HepG2 (cell line): ENCODE data around the gene HNRNPC. TPM values are rescaled to one million over a fixed set of nuclear protein-coding genes. Genes with fewer than 3 reads are reported as not detected.

ENCODE experiments used
- ATAC-seq: fragments of 200-7000 bp; cut with Tn5 transposase; 3 replicates; pipeline ENCODE4 v1.9.1; 2020; ENCODE audit warnings: mild to moderate bottlenecking, moderate library complexity
- BruUV-seq: library from RNA; stranded (reverse); fragments of 400-500 nt; replicated peaks from 2 replicates; lab custom pipeline; 2021; lab: Mats Ljungman, UMichigan
- CTCF ChIA-PET: fragments of 300-600 bp; formaldehyde crosslinking; extraction: SDS; loops from one replicate; lab custom pipeline; 2021; ENCODE audit warnings: low total read pairs, inconsistent platforms, low intra/inter-chr PET ratio; lab: Yijun Ruan, JAX
- POLR2A ChIA-PET: fragments of 350-600 bp; sonication (Branson Sonifier 250); formaldehyde crosslinking; loops from one replicate; lab custom pipeline; 2020; ENCODE audit warnings: antibody characterized with exemption, inconsistent platforms; lab: Yijun Ruan, JAX
- DNase-seq: peaks from one replicate; pipeline ENCODE4 v3.0.0-alpha.2; 2015; ENCODE audit warnings: low spot score
- FAIRE-seq: peaks from 3 replicates; lab custom pipeline; 2011; peaks lifted over from hg19 to GRCh38; lab: Jason Lieb, UNC
- H2AFZ ChIP-seq: one replicate; pipeline ENCODE4 v1.6.1; 2011; ENCODE audit warnings: low read length, inconsistent platforms
- H3K27ac ChIP-seq: fragments of 300-600 bp; 3 replicates; pipeline ENCODE4 v1.8.0; 2011; ENCODE audit warnings: mixed run types, mild to moderate bottlenecking, mixed read lengths, low read length, inconsistent platforms; ENCODE audit not compliant: insufficient read depth; ENCODE audit errors: extremely low read length
- H3K27me3 ChIP-seq, 2 experiments: fragments of 200-600 bp in 1 of 2; 2 replicates in 1 of 2; 3 replicates in 1 of 2; pipeline versions ENCODE4 v1.6.0 to v1.8.0; 2011; ENCODE audit warnings: low read length in 2 of 2, mild to moderate bottlenecking in 2 of 2, moderate library complexity in 2 of 2, inconsistent platforms in 1 of 2; ENCODE audit not compliant: insufficient read depth in 2 of 2, control insufficient read depth in 1 of 2
- H3K36me3 ChIP-seq, 2 experiments: fragments of 200-600 bp in 1 of 2; replicated peaks in 1 of 2; 2 replicates in 1 of 2; 3 replicates in 1 of 2; pipeline versions ENCODE4 v1.5.1 to v1.8.0; 2011; ENCODE audit warnings: low read length in 2 of 2, inconsistent platforms in 1 of 2; ENCODE audit not compliant: insufficient read depth in 2 of 2, control insufficient read depth in 1 of 2
- H3K4me1 ChIP-seq: 2 replicates; pipeline ENCODE4 v1.5.1; 2012; ENCODE audit warnings: low read length, inconsistent platforms; ENCODE audit not compliant: insufficient read depth
- H3K4me2 ChIP-seq: 2 replicates; pipeline ENCODE4 v1.6.0; 2011; ENCODE audit warnings: low read depth, low read length, inconsistent platforms
- H3K4me3 ChIP-seq, 3 experiments: fragments of 200-600 bp in 1 of 3; sonication (generic), shearing (Covaris generic) in 1 of 3; replicated peaks in 1 of 3; 2 replicates each; pipeline ENCODE4 v1.5.1; 2011 to 2016; ENCODE audit warnings: low read length in 3 of 3, inconsistent platforms in 2 of 3, low read depth in 2 of 3, mild to moderate bottlenecking in 2 of 3, control low read depth in 1 of 3, mixed read lengths in 1 of 3; ENCODE audit not compliant: insufficient read depth in 1 of 3
- H3K79me2 ChIP-seq: one replicate; pipeline ENCODE4 v1.6.1; 2011; ENCODE audit warnings: low read length, inconsistent platforms; ENCODE audit not compliant: insufficient read depth
- H3K9ac ChIP-seq: 2 replicates; pipeline ENCODE4 v1.6.0; 2011; ENCODE audit warnings: mild to moderate bottlenecking, low read depth, low read length, inconsistent platforms; ENCODE audit not compliant: insufficient read depth
- H3K9me3 ChIP-seq: 2 replicates; pipeline ENCODE4 v1.5.1; 2012; ENCODE audit warnings: mild to moderate bottlenecking, low read length
- H4K20me1 ChIP-seq: 2 replicates; pipeline ENCODE4 v1.6.0; 2011; ENCODE audit warnings: inconsistent platforms, mild to moderate bottlenecking, low read length, moderate library complexity; ENCODE audit not compliant: insufficient read depth
- FOSL2 ChIP-seq: sonication (generic); formaldehyde crosslinking; IDR thresholded peaks from 2 replicates; pipeline ENCODE4 v1.4.0; 2020; ENCODE audit warnings: missing genetic modification reagents
- NCOA1 ChIP-seq: sonication (generic); formaldehyde crosslinking; IDR thresholded peaks from 2 replicates; pipeline ENCODE4 v1.9.0; 2021; ENCODE audit warnings: missing genetic modification reagents
- NFAT5 ChIP-seq: sonication (generic); formaldehyde crosslinking; IDR thresholded peaks from 2 replicates; pipeline ENCODE4 v1.4.0; 2020; ENCODE audit warnings: missing genetic modification reagents
- ZHX2 ChIP-seq, 2 experiments: sonication (generic) in 1 of 2; formaldehyde crosslinking in 1 of 2; IDR thresholded peaks; 2 replicates each; pipeline versions ENCODE4 v1.6.1 to v1.9.0; 2014 to 2022; ENCODE audit warnings: antibody characterized with exemption in 1 of 2, borderline replicate concordance in 1 of 2, inconsistent platforms in 1 of 2, low read depth in 1 of 2, missing genetic modification reagents in 1 of 2
- ZNF160 ChIP-seq: sonication (generic); formaldehyde crosslinking; IDR thresholded peaks from 2 replicates; pipeline ENCODE4 v1.8.0; 2022; ENCODE audit warnings: mild to moderate bottlenecking, inconsistent platforms, missing genetic modification reagents
- ZNF503 ChIP-seq: sonication (generic); formaldehyde crosslinking; IDR thresholded peaks from 2 replicates; pipeline ENCODE4 v1.4.0; 2020; ENCODE audit warnings: missing genetic modification reagents
- ZNF782 ChIP-seq: sonication (generic); formaldehyde crosslinking; IDR thresholded peaks from 2 replicates; pipeline ENCODE4 v1.4.0; 2020; ENCODE audit warnings: missing genetic modification reagents, mild to moderate bottlenecking, borderline replicate concordance
- WGBS: methylation state at CpG from one replicate; pipeline ENCODE4 v1.1.6; 2017; ENCODE audit warnings: low lambda C conversion rate; 5-methylcytosine and 5-hydroxymethylcytosine counted together
- in situ Hi-C: cut with HindIII; loops from 2 replicates; pipeline ENCODE4 v1.10.0; 2017; ENCODE audit warnings: low pct_unique_long_range_greater_than_20kb; ENCODE audit not compliant: extremely low pct_ligation_motif_present
- intact Hi-C: fragments of 100-400 bp; cut with micrococcal nuclease; formaldehyde crosslinking; loops from one replicate; pipeline ENCODE4 v1.10.0; 2022; ENCODE audit not compliant: unreplicated experiment
- polyA plus RNA-seq, 8 experiments: library from polyadenylated mRNA; depleted of rRNA in 3 of 8; stranded (reverse) in 7 of 8; unstranded in 1 of 8; fragments of >200 nt; fragmentation: Illumina TruSeq in 4 of 8; extraction: Trizol in 4 of 8; gene quantifications; 2 replicates each; pipeline versions ENCODE4 v1.2.1 to v1.2.3, GENCODE V29; 2011 to 2016; ENCODE audit warnings: low read depth in 4 of 8, missing spikeins in 1 of 8, mixed read lengths in 1 of 8; ENCODE audit not compliant: insufficient read depth in 1 of 8
- total RNA-seq, 5 experiments: library from RNA; depleted of rRNA; stranded (reverse); fragments of >200 nt; fragmentation: Illumina TruSeq; extraction: Trizol; gene quantifications; 2 replicates each; pipeline ENCODE4 v1.2.3, GENCODE V29; 2016; ENCODE audit warnings: low read depth in 1 of 5

Gene HNRNPC
- total and polyA plus RNA-seq, 2 of the 13 experiments (the other 11 are each of a cell fraction or from before 2014, with no cell fraction given) = 628 to 1,099 TPM

- no TSS peak for BruUV-seq
- ChIA-PET POLR2A (no interaction called here), CTCF (no interaction called here)
- Histone ChIP-seq H3K9me3 (no peaks in the 10 kb centered on the region), H3K36me3 (no peaks in the 10 kb centered on the region), H3K27me3 (peaks cover 1 to 22% of the 10 kb centered on the region in 2 experiments; a peak in 3 of 5 replicates), H3K79me2 (no peaks in the 10 kb centered on the region), H3K4me1 (peaks cover 11% of the 10 kb centered on the region; the same call in 1 of the 2 replicates), H3K27ac (no peak overlapping the region), H3K9ac (no peak overlapping the region), H2AFZ (no peak overlapping the region), H3K4me3 (no peak overlapping the region), H4K20me1 (no peaks in the 10 kb centered on the region), H3K4me2 (no peak overlapping the region)
- no peak for FAIRE-seq
- intact Hi-C loops = no loop called here
- in situ Hi-C loops = no loop called here
- TF ChIP-seq FOSL2 (CRISPR knock-in tag) (peak; percentile 79), NFAT5 (CRISPR knock-in tag) (no peak), ZNF782 (no peak), ZHX2 (IDR thresholded peaks at IDR 0.05; ENCODE audit: low read depth) (no peak), ZHX2 (CRISPR knock-in tag; IDR thresholded peaks at IDR 0.05; ENCODE audit: borderline replicate concordance) (no peak), NCOA1 (CRISPR knock-in tag) (no peak), ZNF160 (CRISPR knock-in tag) (peak; percentile 95), ZNF503 (CRISPR knock-in tag) (no peak)
- 18% methylated on average over 2 of the region's 2 CpGs for WGBS
- no peak for DNase-seq
- no peak for ATAC-seq
These were observed 98.1 kb downstream of the HNRNPC start for GRCh38 chr14:21171128-21171527.
